Nephron (organoid): Measurements from ENCODE around the gene LHFPL2.

Experiments
- H3K27ac Mint-ChIP-seq, 3 experiments: 2 replicates each; pipeline ENCODE4 v1.8.0; 2020; ENCODE audit warnings: mixed read lengths in 3 of 3, mild to moderate bottlenecking in 2 of 3, moderate library complexity in 1 of 3
- H3K27me3 Mint-ChIP-seq: 2 replicates; pipeline ENCODE4 v1.8.0; 2021; ENCODE audit warnings: low read depth, mild to moderate bottlenecking, moderate library complexity, mixed read lengths
- H3K36me3 Mint-ChIP-seq: 2 replicates; pipeline ENCODE4 v1.8.0; 2020; ENCODE audit warnings: low read depth, mixed read lengths
- H3K4me1 Mint-ChIP-seq: 2 replicates; pipeline ENCODE4 v1.8.0; 2020; ENCODE audit warnings: mixed read lengths
- H3K4me3 Mint-ChIP-seq, 3 experiments: 2 replicates each; pipeline ENCODE4 v1.8.0; 2020; ENCODE audit warnings: mild to moderate bottlenecking in 3 of 3, mixed read lengths in 3 of 3, moderate library complexity in 2 of 3
- H3K9me3 Mint-ChIP-seq: 2 replicates; pipeline ENCODE4 v1.8.0; 2020; ENCODE audit warnings: mixed read lengths
- TF ChIP-seq, protein P1 (sequence below), 3 experiments: fragments of 200-600 bp; sonication (generic); IDR thresholded peaks; one replicate each; pipeline ENCODE4 v1.5.0; 2021; ENCODE audit warnings: antibody characterized with exemption in 3 of 3; ENCODE audit not compliant: unreplicated experiment in 3 of 3

The LHFPL2 gene

DNA sequence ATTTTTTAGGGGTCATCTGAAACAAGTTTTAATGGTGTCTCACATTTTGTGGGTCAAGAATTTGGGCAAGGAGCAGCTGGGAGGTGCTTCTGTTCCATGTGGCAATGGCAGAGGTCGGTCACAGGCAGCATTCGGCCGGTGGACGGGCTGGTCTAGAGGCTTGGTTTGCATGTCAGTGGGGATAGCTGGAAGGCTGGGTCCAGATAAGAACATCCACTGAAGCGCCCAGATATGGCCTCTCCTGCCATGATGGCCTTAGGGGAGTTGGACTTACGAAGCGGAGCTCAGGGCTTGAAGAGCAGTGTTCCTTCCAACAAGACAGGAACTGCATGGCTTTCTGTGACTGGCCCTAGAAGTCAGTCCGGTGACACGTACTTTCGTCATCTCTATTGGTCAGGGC is 30.3 kb downstream of the LHFPL2 start:
- H3K4me3 Mint-ChIP-seq = no peak overlapping the region
- H3K36me3 Mint-ChIP-seq = peaks cover 74% of the 10 kb centered on the region
- H3K4me1 Mint-ChIP-seq = peaks cover 36% of the 10 kb centered on the region
- H3K9me3 Mint-ChIP-seq = peaks cover 14% of the 10 kb centered on the region
- no peaks in the 10 kb centered on the region for H3K27me3 Mint-ChIP-seq
- no peak overlapping the region for H3K27ac Mint-ChIP-seq
- TF ChIP-seq, protein P1, sequence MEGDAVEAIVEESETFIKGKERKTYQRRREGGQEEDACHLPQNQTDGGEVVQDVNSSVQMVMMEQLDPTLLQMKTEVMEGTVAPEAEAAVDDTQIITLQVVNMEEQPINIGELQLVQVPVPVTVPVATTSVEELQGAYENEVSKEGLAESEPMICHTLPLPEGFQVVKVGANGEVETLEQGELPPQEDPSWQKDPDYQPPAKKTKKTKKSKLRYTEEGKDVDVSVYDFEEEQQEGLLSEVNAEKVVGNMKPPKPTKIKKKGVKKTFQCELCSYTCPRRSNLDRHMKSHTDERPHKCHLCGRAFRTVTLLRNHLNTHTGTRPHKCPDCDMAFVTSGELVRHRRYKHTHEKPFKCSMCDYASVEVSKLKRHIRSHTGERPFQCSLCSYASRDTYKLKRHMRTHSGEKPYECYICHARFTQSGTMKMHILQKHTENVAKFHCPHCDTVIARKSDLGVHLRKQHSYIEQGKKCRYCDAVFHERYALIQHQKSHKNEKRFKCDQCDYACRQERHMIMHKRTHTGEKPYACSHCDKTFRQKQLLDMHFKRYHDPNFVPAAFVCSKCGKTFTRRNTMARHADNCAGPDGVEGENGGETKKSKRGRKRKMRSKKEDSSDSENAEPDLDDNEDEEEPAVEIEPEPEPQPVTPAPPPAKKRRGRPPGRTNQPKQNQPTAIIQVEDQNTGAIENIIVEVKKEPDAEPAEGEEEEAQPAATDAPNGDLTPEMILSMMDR (IDR thresholded peaks at IDR 0.05; ENCODE audit: unreplicated experiment in 3 of 3) = no peak

DNA sequence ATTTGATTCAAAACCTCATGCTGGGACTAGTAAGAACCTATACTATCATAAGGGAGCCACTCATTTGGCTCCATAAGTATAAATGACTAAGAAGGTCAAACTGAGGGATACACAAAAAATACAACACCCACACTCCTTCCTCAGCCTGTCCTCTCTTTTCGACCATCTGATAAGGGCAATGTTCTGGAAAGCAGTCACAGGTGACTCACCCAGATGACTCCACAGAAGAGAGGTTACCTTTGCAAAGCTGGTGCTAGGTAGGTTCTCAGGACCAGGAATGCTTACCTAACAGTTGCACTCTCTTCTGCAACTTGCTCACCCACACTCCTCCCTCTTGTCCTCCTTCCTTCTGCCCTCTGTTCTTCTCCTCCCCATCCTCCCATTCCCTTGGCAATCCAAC is 32.9 kb downstream of the LHFPL2 start:
- H3K9me3 Mint-ChIP-seq = peaks cover 9% of the 10 kb centered on the region
- H3K27me3 Mint-ChIP-seq = no peaks in the 10 kb centered on the region
- peaks cover 54% of the 10 kb centered on the region for H3K36me3 Mint-ChIP-seq
- H3K27ac Mint-ChIP-seq = peak overlapping the region in 2 of 3 experiments; percentile 30 to 57
- TF ChIP-seq, protein P1 (IDR thresholded peaks at IDR 0.05; ENCODE audit: unreplicated experiment in 3 of 3) = no peak
- no peak overlapping the region for H3K4me3 Mint-ChIP-seq
- H3K4me1 Mint-ChIP-seq = peaks cover 40% of the 10 kb centered on the region

DNA sequence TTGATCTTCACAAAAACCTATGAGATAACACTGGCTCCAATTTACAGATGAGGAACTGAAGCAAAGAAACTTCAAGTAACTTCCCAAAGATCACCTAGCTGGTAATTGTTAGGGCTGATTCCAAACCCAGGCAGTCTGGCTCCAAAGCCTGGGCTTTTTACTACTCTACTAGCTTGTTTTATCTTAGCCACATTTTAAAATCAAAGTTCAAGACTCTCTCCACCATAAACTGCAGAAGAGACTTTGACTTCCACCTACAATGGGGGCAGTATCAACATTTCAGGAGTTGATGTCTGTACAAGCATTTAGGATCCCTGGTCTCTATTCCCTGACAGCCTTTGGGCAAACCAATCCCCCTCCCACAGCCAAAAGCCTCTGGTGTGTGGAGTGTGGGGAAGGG is 33.8 kb downstream of the LHFPL2 start:
- H3K4me1 Mint-ChIP-seq = peaks cover 48% of the 10 kb centered on the region
- peaks cover 4% of the 10 kb centered on the region for H3K9me3 Mint-ChIP-seq
- peaks cover 52% of the 10 kb centered on the region for H3K36me3 Mint-ChIP-seq
- H3K4me3 Mint-ChIP-seq = no peak overlapping the region
- peak overlapping the region; percentile 23 to 57 (median 47) for H3K27ac Mint-ChIP-seq
- TF ChIP-seq, protein P1 (IDR thresholded peaks at IDR 0.05; ENCODE audit: unreplicated experiment in 3 of 3) = no peak
- H3K27me3 Mint-ChIP-seq = peaks cover 2% of the 10 kb centered on the region

DNA sequence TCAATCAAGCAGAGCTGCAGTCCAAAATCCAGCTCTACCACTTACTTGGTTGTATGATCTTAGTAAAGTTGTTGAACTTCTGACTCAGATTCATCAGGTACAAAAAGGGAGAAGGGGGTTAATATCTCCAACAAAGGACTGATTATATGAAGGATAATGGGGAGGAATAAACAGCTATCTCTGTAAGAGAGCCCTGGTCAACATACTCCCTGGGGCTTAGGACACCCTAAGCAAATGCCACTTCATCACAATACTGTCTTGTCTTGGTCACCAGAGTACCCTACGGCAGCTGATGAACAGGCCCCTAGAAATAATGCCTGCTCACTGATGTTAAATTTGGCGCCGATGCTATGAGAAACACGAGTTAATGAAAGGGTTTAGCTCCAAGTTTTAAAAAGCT is 34.8 kb downstream of the LHFPL2 start:
- Mint-ChIP-seq H3K4me1 (peaks cover 48% of the 10 kb centered on the region), H3K27me3 (peaks cover 3% of the 10 kb centered on the region), H3K9me3 (peaks cover 4% of the 10 kb centered on the region), H3K36me3 (peaks cover 51% of the 10 kb centered on the region), H3K27ac (peak overlapping the region; percentile 27 to 94 (median 34)), H3K4me3 (no peak overlapping the region)
- TF ChIP-seq, protein P1 (IDR thresholded peaks at IDR 0.05; ENCODE audit: unreplicated experiment in 3 of 3) = no peak

DNA sequence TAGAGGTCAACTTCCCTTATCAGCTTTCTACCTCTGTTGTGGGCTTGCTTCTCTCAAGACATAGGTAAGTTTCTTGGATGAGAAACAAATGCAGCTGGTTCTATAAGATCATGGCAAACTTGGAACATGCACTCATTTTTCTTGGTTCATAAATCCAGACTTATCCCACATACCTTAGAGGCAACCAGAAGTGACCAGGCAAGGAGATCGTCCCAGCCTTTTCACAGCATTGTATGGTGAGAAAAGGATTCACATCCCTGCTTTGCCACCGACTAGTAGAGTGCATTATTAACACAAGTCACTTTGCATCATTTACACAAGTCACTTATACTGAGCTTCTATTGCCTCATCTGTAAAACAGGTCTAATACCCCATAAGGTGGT is 35.4 kb downstream of the LHFPL2 start:
- peaks cover 3% of the 10 kb centered on the region for H3K27me3 Mint-ChIP-seq
- H3K36me3 Mint-ChIP-seq = peaks cover 45% of the 10 kb centered on the region
- TF ChIP-seq, protein P1 (IDR thresholded peaks at IDR 0.05; ENCODE audit: unreplicated experiment in 3 of 3) = no peak
- H3K27ac Mint-ChIP-seq = peak overlapping the region; percentile 34 to 94 (median 66)
- peaks cover 48% of the 10 kb centered on the region for H3K4me1 Mint-ChIP-seq
- no peaks in the 10 kb centered on the region for H3K9me3 Mint-ChIP-seq
- no peak overlapping the region for H3K4me3 Mint-ChIP-seq
